HG03565 (cell line): ENCODE measurements around the gene GDF7.

Experiments
- ATAC-seq: cut with Tn5 transposase; IDR thresholded peaks from one replicate; pipeline ENCODE4 v1.9.1; 2021; ENCODE audit warnings: mild to moderate bottlenecking, moderate library complexity; ENCODE audit not compliant: unreplicated experiment

The GDF7 gene

DNA sequence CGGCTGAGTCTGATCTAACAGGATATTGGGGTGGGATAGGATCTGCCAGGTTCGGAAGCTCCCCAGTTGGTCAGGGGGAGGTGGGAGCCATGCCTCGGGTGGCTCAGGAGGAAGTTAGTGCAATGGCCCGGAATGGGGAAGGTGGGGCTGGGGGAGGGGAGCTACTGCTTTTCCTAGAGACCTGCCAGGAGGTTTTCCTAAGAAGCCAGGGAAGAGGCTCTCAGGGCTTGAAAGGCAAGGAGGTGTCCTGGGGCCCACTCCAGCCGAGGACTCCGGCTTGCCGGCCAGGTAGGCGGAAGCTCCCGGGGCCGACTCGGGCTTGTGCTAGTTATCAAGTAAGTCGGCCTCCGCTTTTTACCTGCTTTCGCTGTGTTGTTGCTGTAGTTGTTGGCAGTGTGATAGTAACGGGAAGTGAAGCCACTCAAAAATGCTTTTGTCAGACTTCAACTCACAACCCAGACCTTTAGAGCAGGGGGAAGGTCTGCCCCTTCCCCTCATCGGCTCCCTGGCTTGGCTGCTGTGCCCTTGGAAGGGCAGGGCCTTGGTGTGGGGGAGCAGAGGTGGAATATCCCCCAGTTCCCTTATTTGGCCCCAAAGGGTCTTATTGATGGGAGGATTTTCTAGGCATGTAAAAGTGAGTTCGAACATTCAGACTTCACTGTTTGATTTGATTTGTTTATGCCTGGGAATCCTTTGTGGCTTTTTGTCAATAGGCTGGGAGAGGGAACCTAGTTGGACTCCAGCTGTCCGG, 5.4 kb downstream of the GDF7 start:
- no peak for ATAC-seq

DNA sequence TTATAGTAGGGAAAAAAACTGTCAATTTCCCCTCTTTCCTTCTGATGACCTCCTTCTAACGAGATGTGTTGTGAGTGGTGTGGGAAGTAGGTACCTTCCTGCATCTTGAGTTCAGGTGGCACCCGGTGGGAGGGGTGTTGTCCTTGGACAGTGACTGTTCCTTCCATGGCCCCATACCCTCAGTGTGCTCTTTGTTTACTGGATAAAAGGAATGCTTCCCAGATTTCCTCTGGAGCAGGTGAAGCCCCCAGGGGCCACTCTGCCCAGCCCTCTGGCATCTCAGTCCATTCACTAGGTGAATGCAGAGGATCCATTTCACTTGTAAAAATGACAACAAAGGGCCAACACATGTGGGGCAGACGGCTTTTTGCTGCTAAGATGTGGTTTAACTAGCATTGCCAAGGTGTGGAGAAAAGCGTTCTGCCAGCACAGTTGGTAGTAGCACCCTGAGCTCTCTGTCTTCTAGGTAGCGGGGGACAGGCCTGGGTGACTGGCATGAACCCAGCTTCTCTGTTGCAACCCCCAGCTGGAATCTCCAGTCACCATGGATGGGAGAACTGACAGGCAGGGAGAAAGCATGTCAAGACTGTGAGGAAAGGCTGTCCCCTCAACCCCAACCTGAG, 6.9 kb downstream of the GDF7 start:
- no peak for ATAC-seq

DNA sequence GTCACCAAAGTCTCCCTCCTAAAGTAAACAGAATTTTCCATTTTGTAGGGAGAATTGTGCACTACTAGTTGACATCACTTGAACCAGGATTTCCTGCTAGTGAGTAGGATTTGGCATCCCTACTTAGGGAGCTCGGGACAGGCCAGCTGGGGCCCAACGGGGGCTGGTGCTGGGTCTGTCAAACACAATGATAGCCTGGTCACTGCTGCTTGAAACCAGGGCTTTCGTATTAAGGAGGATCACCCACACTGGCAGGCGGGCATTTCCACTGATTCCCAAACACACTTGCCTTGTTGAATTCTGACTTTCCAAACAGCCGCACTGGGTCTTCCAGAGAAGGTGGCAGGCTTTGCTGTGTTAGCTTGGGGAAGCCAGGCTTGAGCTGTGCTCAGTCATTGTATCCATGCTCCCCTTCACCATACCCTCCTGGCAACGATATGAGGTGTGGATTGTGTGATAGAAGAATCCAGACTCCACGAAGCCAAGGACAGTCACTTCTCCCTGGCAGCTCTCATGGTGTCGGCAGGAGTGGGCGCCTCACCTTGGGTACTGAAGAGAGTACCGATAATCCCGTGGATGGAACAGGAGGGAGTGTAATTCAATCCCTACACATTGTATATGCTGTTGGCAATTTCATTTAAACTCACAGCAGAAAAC, 7.5 kb downstream of the GDF7 start:
- ATAC-seq: no peak

DNA sequence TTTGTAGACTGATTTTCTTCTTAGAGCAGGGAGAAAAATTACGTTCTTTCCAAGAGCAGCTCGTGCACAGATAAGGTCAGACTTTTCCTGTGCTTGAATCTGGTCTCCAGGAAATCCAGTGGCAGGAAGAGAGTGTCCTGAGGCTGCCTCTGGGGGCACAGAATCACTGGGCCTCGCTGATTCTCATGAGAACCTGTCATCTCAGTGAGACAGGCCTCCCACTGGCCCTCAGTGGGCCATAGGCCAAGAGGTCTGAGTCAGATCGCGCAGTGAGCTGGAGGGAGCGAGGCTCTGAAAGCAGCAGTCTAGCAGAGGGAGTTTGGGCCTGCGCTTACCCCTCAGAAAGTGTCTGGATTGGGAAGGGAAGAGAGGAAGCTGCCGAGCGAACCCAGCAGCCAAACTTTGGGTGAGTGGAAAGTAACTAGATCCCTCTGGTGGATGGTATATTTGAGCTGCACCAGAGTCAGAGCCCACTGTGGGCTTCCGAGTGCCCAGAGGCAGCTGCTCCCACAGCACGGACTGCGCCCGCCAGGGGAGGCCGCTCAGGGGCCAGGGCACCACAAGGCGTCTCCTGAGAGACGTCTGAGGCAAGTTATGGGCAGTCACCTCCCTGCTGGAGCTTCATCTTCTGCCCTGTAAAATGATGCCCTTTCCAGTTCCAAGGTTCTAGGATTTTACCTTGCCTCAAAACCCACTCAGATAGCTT, 8.2 kb downstream of the GDF7 start:
- no peak for ATAC-seq

DNA sequence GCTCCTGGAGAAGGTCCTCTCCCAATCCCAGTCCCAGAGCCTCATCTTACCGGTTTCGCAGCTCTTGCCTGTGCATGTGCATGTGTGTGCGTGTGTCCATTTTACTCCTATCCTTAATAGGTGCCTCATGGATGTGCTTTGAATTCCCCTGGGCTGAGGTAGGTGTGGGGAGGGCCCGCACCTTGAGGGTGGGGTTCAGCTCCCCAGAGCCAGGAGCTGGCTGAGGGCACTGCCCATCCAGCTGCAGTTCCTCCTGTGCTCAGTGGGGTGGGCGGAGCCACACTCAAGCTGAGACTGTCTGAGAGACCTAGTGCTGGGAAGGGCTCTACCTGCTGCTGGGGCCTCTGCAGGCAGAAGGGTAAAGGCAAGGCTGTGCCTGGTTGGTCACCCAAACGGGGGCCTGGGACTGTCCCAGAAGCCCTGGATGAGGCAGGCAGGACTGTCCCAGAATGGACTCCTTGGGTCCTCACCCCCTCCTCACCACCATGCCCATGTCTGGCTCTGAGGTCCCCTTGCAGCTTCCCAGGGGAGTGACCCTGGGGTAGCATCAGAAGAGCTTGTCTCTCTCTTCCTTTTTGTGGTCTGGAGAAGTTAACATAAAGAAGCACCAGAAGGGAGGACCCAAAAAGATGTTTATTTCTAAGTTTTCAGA, 8.9 kb downstream of the GDF7 start:
- peak; percentile 60 for ATAC-seq

DNA sequence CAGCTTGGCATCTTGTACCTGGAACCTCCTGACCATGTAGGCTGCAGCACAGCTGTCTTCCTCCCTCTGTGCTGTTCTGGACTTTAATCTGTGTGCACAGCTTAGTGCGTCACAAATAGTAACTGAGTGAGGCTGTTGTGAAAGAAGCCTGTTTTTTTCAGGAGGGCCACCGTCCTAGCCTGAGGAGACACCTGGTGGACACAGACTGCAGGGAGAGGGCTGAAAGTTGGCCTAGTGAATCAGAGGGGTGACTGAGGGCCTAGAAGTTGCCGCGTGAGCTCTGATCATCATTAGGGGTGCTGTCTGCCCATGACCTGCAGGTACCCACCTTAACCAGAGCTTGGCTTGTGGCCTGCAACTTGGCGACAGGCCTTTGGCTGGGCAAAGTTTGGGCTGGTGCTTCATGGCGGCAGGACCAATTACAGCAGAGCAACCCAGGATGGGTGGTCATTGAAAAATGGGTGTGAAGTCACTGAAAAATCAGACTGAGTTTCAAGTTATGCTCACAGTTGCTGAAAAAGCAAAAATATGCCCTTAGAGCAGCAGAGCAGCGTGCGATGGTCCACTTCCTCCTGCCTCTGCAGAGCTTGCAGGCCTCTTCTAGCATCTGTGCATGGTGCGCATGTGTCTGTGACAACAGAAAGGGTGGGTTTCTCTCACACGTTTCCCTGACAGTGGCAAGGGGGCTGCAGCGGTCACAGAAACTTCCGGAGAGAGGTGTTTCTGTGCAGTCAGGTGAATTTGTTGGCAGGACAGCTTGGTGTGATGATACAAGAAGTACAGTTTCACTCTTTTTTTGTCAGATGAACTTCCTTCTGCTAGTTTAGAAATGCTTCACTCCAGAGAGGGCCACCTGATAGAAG, 9.6 kb downstream of the GDF7 start:
- ATAC-seq: peak; percentile 46

DNA sequence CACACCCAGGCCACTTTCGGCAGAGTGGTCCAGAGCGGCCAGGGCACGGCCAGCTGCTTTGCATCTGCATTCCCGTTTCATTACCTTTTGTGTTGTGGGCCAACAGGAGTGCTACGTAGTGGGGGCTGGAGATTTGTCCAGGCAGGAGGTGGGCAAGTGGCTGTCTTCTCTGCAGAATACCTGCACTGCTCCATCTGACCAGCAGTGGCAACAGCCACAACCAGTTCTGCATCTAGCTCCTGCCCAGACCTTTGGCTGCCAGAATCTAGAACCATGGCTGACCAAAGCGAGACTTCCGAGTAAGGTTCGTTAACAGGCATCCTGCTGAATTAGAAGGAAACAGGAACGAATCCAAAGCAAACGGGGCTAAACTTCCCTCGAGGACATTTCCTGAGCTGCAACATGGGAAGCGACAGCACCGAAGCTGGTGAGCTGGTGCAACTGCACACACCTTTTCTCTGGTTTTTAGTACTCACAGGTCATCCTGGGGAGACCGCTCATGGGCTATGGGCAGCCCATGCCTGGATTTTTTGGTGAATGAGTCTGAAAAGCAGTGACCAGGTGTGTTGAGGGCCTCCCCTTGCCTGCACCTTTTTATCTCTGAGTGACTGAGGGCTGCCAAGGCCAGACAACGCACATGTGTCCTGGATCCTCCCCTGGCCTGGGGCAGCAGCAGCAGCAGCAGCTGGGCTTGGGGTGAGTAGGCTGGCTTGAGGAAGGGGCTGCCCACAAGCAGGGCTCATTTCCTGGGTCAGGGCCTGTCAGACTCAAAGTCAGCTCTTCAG, 10.5 kb downstream of the GDF7 start:
- ATAC-seq: peak; percentile 32

DNA sequence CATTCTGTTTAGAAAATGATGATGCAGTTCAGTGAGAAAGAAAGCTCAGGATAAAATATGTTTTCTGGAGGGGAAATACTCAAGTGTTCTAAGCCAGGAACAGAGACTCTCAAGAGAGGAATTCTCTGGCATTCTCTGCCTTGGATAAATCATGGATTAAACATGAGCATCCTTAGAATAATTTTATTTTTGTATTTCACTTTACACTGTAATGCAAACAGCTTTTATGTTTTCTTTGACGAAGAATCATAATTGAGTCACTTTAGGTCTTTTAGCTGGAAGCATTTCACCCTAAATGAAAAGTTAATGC, 11.1 kb downstream of the GDF7 start:
- no peak for ATAC-seq

DNA sequence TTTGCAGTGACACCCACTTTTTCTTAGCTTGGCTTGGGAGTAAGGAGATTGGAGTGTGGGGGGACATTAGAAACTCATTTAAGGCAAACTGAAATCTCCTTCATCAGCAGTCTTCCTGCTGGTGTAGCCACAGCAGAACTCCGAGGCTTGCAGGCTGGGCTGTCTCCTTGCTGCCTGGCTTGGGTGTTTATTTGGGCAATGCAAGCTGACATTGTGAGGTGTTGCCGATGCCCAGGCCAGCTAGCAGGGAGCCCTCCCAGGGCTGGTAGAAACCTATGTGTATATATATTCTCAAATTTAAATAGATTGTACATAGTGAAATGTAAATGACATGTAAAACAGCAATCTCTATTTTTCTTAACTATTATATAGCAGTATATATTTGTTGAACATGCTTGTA, 11.8 kb downstream of the GDF7 start:
- ATAC-seq: no peak

DNA sequence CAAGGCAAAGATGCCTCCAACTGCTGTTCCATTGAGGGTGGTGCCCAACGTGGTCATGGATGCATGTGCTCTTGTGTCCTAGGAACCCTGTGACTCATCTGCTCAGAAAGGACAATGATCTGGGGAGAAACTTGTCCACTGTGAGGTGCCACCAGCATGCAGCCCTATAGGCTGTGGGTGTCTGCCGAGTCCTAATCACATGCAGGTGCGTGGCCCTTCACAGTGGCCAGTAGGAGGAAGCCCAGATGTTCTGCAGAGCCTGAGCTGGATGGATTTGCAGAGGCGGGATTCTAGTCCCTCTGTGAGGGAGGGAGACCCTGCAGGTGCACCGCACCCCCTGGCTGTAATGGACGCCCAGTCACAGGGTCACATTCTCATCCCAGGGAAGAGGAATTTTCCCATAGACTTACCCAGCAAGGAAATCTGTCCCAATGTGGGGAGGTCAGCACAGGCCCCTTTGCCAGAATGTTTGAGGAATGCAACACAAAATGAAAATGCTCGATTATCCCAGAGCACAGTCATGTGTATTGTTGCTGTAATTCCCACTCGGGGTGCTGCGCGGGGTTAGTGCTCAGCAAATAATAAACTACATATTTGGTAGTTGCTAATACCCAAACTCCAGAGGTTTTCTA, 13.9 kb downstream of the GDF7 start:
- ATAC-seq: no peak

DNA sequence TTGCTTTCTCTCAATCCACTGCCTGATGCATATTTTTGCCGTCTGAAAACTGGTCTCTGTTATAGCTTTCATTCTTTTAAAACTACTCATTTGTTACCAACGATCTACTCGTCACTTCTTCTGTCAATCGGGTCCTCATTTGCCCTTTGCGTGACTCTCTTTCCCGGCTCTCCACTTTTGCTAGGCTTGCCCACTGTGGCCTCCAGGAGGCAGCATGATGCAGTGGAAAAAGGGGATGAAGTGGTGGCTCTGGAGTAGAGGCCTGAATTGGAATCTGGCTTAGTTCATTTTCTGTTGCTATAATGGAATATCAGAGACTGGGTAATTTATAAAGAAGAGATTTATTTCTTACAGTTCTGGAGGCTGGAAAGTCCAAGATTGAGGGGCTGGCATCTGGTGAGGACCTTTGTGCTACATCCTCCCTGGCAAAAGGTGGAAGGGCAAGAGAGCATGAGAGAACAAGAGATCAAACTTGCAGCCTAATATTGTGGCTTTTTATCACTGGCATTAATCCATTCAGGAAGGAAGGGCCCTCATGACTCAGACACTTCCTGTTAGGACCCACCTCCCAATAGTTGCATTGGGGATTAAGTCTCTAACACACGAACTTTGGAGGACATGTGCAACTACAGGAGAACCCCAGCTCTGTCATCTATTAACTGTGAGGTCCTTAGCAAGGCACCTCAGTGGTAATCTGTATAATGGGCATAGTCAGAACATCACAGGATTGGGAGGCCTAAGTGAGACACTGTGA, 15.4 kb downstream of the GDF7 start:
- ATAC-seq: no peak

DNA sequence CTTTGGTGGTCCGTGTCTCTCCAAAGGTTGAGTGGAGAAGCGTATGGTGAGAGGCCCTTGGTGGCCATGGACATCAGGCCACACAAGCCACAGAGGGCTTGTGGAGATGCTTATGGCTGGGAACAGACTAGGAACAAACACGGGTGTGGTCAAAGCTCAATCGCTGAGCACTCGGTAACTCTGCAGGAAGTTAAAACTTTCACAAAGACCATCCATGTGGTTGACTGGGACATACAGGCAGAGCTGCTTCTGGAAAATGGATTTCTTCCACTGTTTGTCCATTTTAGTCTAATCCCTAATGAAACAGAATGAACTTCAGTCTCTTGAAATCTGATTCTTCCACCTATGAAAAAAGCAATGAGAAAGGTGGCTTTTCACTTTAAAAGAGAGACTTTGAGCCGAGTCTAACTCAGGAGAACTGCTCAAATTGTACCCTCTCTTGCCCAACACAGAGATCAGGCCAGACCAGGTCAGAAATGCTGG, 17.7 kb downstream of the GDF7 start:
- no peak for ATAC-seq

DNA sequence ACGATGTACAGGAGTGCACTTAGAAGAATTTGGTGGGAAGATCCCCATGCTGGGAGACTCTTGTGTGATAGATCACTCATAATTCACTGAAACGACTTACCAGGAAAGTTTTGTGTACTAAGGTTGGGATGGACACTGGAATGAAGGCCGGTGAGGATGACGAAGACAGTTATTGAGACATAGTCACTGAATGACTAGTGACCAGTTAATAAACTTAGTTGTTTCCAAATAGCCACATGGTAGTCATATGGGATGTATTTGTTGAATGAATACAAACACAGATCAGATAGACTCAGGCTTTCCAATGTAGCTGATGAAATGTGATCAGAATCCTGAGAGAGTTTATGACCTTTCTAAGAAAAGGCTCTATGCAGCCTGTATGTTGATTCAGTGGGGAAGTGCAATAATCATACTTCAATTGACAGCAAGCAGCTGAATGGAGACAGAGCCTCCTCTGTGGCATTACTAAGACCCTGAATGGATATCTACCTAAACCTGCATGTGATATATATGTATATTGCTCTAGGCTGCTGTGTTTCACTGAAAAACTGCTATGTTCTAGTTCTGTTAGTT, 20.4 kb downstream of the GDF7 start:
- ATAC-seq: no peak

DNA sequence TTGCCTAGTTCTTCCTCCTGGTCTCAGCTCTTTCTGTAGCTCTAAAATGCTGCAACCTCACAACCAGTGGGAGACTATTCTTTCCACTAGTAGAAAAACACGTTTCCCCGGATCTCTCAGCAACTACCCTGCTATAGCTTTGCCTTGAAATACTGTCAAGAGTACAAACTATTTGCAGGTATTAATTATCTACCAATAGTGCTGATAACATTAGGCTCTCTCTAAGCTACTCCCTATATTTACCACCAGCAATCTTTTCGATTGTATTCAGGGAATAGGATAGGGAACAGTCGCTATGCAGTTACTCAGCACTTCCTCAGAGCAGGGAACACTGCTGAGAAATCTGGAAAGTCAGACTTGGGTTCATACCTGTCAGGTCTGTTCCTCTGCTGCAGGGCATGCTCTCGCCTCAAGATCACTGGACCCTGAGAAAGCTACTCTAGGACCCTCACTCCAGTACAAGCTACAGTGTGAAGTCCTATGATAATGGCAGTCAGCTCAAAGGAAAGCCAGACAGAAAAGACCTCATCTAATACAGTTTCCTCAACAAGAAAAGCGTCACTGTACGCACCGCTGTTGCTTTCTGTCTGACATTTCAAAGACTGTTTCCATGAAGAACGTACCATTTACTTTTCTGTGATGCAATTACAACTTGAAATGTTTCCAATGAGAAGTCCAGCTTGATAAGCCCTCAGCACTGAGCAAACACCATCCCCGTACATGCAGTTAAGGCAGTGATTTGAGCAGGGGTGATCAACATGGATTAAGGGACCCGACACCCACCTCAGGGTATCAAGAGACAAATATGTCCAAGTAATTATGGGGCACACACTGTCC, 22.7 kb downstream of the GDF7 start:
- no peak for ATAC-seq

DNA sequence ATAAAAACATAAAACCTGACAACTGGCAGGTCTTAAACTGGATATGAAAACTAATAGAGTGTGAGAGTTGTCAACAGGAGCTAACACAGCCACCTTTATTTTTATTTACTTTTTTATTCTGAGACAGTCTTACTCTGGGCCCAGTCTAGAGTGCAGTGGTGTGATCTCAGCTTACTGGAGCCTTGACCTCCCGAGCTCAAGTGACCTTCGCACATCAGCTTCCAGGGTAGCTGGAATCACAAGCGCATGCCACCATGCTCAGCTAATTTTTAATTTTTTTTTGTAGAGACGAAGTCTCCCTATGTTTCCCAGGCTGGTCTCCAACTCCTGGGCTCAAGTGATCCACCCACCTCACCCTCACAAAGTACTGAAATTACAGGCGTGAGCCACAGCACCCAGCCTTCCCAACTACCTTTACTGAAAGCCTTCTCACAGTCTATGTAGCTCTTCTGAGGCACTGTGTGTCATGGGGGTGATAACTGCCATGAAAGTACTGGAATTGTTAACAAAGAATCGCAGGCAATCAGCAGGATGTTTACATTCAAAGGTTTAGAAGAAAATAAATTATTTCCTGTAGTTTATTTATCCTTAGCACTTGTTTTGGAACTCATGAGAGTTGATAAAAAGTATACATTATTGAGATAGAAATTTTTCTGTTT, 24.3 kb downstream of the GDF7 start:
- no peak for ATAC-seq

DNA sequence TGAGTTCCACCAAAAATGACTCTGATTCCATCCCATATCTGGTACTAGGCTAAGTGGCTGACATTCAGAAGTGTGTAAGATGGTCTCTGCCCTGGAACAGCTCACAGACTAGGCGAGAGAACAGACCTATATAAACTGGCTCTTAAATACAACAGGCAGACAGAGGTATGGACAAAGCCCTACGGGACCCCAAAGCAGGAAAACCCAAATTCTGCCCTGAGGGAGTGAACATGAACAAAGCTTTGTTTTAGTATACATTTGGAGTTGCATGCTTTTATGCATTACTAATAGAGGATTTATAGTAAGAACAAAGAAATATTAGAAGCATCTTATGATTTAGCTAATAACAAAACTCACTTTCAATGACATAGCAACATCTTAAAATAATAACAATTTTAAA, 25.1 kb downstream of the GDF7 start:
- no peak for ATAC-seq

DNA sequence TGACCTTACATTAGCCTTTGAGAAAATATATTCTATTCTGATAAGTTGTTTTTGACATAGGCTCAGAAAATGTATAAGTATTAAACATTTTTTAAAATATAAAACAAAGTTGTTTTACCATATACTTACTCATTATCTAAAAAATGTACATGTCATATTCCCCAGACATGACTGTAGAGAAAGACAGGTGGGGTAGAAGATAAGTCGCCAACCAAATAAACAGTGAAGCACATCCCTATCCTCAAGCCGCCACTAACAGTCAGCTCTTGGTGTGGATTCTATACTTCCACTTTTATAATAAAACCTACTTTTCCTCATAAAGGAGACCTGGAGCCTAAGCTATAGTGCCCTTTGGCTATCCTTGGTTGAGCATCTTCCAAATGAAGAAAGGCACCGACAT, 26.4 kb downstream of the GDF7 start:
- ATAC-seq: no peak
